ELR (cell line): ENCODE data around the gene ECD.

Experiments
- DNase-seq: peaks from one replicate; pipeline ENCODE4 v3.0.0-alpha.2; 2015; ENCODE audit warnings: low read depth

Gene ECD

DNA sequence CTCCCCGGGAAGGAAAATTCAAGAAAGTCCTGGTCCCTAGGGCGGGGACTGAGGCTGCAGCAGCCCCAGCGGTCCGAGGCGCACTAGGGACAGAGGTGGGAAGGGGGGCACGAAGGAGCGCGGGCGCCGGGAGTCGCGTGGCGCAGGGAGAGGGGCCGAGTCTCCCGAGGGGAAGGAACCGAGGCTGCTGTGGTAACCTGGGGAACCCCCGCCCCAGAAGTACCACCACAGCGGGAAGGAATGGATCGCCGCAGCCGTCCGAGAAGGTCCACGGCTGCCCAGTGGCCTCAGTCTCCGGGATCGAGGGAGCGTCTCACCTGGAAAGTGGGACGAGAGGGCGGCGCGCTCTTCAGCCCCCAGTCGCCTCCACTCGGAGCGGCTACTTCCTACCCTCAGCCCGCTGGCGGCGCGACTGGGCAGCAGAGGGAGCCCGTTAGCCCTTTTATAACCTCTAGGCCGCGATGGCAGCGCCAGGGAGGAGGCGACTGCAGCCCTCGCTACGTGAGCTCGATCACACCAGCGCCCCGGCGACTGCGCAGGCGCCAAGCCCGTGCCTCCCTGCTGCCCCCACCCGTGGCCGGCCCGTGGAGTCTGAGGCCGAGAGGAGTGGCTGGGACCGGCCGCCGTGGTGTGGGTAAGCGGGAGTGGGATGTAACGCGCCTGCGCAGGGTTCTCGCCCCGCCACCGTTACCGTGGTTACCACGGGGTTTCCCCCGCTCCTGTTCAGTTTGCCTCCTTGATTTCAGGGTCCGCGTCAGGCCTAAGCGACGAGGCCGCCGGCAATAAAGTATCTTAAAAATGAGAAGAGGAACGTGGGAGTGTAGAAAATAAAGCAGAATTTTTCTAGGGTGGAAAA is 71.1 kb downstream of the ECD start, which contains the start of gene P4HA1:
TSS of gene P4HA1 (minus strand) at position 418 of the 856 bp plus-strand sequence. CDS start 21,983 bp downstream, outside the sequence.
- peak; percentile 97 for DNase-seq

DNA sequence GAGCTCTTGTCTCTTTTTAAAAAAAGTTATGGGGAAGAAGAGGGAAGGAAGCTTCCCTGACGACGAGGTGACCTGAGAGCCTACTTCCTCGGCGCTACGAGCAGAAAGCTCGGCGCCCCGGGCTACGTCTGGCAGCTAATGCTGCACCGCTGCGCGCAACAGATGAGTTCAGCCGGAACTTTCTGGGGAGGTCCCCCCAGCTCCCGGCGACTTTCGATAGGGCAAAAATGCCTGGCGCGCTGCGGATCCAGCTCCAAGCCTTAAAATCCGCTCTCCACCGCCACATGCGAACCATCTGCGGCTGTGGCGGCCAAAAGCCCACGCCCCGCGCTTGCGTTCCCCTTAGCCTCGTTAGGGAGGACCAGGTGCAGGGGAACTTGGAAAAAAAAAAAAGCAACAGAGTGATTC is 71.8 kb downstream of the ECD start:
- DNase-seq = peak; percentile 87

DNA sequence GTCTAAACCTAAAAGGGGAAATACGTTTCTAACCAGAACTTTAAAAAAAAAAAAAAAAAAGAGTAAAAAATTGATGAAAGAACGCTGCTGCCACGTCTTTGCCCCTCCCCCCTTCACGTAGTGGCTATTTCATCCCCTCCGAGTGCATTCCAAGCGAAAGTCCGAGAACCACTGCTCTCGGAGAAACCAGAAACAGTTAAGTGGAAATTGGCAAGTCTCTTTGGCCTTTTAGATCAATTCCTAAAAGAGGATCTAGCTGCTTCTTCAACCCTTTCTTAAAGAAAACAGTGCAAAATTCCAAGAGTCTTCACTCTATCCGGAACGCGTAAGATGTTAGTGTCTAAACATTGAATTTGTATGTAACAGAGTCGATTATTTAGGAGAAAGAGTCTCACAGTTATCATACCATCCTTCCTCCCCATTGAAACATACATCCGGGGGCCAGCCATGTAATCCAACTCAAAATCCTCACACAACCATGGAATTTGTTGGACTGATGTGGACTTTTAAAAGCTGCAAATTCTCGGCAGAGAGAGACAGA is 72.3 kb downstream of the ECD start:
- peak; percentile 85 for DNase-seq

DNA sequence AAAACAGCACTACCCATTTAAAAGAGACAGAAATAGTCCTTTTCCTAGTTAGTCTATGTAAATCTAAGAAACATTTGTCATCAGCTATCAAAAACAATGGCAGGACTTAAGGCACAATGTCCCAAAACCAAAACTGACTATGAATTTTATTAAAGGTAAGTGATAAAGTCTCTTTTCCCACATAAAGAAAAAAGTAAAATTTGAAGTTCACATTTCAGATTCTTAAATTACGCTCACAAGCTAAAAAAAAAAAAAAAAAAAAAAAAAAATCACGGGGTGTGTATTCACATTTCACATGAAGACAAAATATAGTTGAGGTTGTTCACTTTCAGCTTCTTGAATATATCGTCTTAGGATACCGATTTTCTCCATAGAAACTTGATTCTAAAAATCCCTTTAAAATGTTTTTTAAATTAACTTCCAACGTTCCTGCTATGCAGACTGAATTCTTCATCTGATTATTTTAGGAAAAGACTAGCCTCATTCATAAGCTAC is 72.8 kb downstream of the ECD start:
- peak; percentile 18 for DNase-seq

DNA sequence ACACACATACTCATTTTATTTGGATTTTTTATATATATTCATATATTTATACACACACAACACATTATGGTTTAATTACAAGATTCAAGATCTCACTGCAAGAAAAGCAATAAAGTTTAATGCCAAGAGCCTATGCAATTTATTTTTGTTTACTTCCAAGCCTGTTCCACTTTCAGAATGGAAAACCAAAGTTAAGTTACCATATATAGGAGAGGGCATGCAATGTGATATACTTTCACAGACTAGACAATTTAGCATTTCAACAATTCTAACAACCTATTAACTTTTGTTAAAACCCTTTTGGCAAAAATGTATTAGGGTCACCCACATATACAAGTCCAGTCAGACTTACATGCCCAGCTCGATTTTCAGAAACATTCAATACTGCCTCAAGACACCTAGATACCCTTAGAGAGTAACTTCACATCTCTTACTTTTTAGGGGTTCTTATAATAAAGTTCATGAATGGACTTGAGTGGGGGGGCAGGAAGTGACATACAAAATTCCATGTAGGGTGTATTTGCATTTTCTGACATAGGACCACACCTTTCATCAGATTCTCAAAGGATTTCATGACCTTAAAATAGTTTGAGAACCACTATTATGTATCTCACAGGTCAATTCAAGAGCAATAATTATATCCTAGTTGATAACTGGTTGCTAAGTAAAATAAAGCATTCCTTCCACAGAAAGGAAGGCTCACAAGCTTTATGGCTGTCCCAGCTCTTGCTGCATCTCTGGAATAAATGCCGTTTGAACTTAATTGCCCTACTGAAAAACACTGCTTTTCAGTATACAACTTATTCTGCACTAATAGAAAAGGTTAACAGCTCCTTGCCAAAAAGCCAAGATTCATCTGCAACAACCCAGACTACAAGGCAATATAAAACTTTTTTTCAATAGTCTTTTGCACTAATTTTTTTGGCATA is 73.6 kb downstream of the ECD start:
- DNase-seq = peak; percentile 39

DNA sequence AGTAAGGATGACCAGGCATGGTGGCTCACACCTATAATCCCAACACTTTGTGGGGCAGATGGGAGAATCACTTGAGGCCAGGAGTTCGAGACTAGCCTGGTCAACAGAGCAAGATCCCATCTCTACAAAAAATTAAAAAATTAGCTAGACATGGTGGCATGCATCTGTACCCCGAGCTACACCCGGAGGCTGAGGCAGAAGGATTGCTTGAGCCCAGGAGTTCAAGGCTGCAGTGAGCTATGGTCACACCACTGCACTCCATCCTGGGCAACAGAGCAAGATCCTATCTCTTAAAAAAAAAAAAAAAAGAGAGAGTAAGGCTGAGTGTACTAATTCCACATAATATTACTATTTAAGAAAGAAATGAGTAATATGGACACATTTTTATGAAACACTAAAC is 75.0 kb downstream of the ECD start:
- DNase-seq = no peak

DNA sequence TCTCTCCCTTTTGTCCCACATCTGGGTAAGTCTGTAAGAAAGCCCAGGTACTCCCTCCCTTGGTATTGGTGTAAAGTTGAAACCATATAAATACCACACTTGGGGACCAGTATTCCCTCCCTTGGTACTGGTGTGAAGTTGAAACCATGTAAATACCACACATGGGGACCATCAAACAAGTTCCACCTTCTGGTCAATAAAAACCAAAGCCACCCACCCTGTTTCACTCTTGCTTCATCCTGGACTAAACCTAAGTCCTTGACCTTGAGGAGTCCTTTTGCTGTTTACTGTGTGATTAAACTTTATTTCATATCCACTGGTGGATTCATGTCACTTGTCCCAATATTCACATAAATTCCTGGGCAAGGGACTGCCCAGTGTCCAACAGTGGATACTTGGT is 79.5 kb downstream of the ECD start:
- DNase-seq = no peak

DNA sequence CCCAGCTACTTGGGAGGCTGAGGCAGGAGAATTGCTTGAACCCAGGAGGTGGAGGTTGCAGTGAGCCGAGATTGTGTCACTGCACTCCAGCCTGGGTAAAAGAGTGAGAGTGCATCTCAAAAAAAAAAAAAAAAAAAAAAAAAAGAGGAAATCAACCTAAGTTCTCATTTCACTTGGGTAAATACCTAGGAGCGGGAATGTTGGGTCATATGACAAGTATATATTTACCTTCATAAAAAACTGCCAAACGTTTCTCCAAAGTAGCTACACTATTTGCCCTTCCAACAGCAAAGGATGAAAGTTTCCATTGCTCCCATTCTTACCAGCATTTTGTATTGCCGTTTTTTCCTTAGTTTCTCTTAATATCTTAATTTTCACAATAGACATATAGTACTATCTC is 81.0 kb downstream of the ECD start:
- DNase-seq = no peak

DNA sequence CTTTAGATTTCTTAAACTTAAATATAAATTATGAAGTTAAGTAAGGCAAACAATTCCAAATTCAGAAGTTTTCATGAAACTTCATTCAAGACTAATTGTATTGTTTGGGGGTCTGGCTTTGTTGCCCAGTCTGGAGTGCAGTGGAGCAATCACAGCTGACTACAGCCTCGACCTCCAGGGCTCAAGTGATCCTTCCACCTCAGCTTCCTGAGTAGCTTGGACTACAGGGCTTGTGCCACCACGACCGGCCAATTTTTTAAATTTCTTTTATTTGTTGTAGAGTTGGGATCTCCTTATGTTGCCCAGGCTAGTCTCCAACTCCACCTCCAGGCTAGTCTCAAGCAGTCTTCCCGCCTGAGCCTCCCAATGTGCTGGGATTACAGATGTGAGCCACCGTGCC is 83.6 kb downstream of the ECD start:
- DNase-seq = no peak
